CD4-positive, CD25-positive, alpha-beta regulatory T cell (primary cell): ENCODE results near the gene WBP1L. TPM values are rescaled to one million over a fixed set of nuclear protein-coding genes. Genes with fewer than 3 reads are reported as not detected.

ENCODE experiments used
- ATAC-seq, 2 donors: fragments of 150-1000 bp; cut with Tn5 transposase; one replicate each; pipeline ENCODE4 v1.10.0; 2021; ENCODE audit warnings: low read depth in 2 of 2, moderate number of reproducible peaks in 2 of 2, moderate library complexity in 1 of 2
- DNase-seq, 3 donors: peaks; one replicate each; pipeline versions ENCODE4 v3.0.0 to v3.0.0-alpha.2; 2012 to 2022; ENCODE audit warnings: mixed read lengths in 1 of 3
- H3K27ac ChIP-seq: one replicate; pipeline ENCODE4 v1.7.0; 2013; ENCODE audit warnings: mild to moderate bottlenecking, low read length; ENCODE audit not compliant: insufficient read depth, poor library complexity, severe bottlenecking
- H3K27me3 ChIP-seq: one replicate; pipeline ENCODE4 v1.7.0; 2013; ENCODE audit warnings: low read length; ENCODE audit not compliant: control insufficient read depth, insufficient read depth
- H3K36me3 ChIP-seq: one replicate; pipeline ENCODE4 v1.7.0; 2013; ENCODE audit warnings: mild to moderate bottlenecking, low read length, moderate library complexity; ENCODE audit not compliant: control insufficient read depth, insufficient read depth
- H3K4me1 ChIP-seq: 2 replicates; pipeline ENCODE4 v1.7.0; 2013; ENCODE audit warnings: mild to moderate bottlenecking, low read length; ENCODE audit not compliant: insufficient read depth, control insufficient read depth, poor library complexity, severe bottlenecking
- H3K4me3 ChIP-seq: one replicate; pipeline ENCODE4 v1.7.0; 2013; ENCODE audit warnings: low read depth, mild to moderate bottlenecking, low read length, moderate library complexity
- H3K9me3 ChIP-seq, 2 experiments: 1 replicate in 1 of 2; 2 replicates in 1 of 2; pipeline ENCODE4 v1.7.0; 2013; ENCODE audit warnings: low read length in 2 of 2, mild to moderate bottlenecking in 1 of 2, moderate library complexity in 1 of 2; ENCODE audit not compliant: control insufficient read depth in 2 of 2
- H3K27ac Mint-ChIP-seq, 3 donors: one replicate each; pipeline ENCODE4 v1.8.0; 2020 to 2022; ENCODE audit warnings: mild to moderate bottlenecking in 3 of 3, mixed read lengths in 3 of 3, moderate library complexity in 2 of 3
- H3K27me3 Mint-ChIP-seq: one replicate; pipeline ENCODE4 v1.8.0; 2022; ENCODE audit warnings: mild to moderate bottlenecking, mixed read lengths
- H3K36me3 Mint-ChIP-seq: one replicate; pipeline ENCODE4 v1.8.0; 2020; ENCODE audit warnings: mixed read lengths
- H3K4me1 Mint-ChIP-seq, 4 donors: one replicate each; pipeline ENCODE4 v1.8.0; 2020 to 2022; ENCODE audit warnings: mixed read lengths in 4 of 4, mild to moderate bottlenecking in 1 of 4
- H3K4me3 Mint-ChIP-seq, 4 donors: one replicate each; pipeline ENCODE4 v1.8.0; 2020 to 2022; ENCODE audit warnings: mild to moderate bottlenecking in 4 of 4, mixed read lengths in 4 of 4, moderate library complexity in 3 of 4
- H3K9me3 Mint-ChIP-seq, 7 donors: one replicate each; pipeline ENCODE4 v1.8.0; 2020 to 2022; ENCODE audit warnings: mixed read lengths in 7 of 7, mild to moderate bottlenecking in 3 of 7, moderate library complexity in 2 of 7
- polyA plus RNA-seq, 4 donors: library from polyadenylated mRNA; unstranded; fragments of 300-500 nt; fragmentation: Illumina TruSeq; gene quantifications; one replicate each; pipeline ENCODE4 v1.2.3, GENCODE V29; 2021
- total RNA-seq: library from RNA; stranded (reverse); gene quantifications from one replicate; pipeline ENCODE4 v1.2.3, GENCODE V29; 2022

The WBP1L gene
- total and polyA plus RNA-seq, 5 donors from 2014 or later, result 26.9 to 38.5 (median 28.2) TPM

GRCh38 chr10:102822222-102822621 lies 78.5 kb downstream of the WBP1L start:
- Histone ChIP-seq H3K9me3 (no peaks in the 10 kb centered on the region), H3K27ac (no peak overlapping the region), H3K36me3 (no peaks in the 10 kb centered on the region), H3K4me3 (no peak overlapping the region), H3K27me3 (no peaks in the 10 kb centered on the region), H3K4me1 (no peaks in the 10 kb centered on the region)
- H3K4me3 Mint-ChIP-seq, result no peak overlapping the region
- no peaks in the 10 kb centered on the region for H3K36me3 Mint-ChIP-seq
- DNase-seq (no peak), ATAC-seq (no peak)
- H3K27me3 Mint-ChIP-seq, result no peaks in the 10 kb centered on the region
- peaks cover 0 to 1% (median 0%) of the 10 kb centered on the region in 7 donors for H3K9me3 Mint-ChIP-seq
- H3K4me1 Mint-ChIP-seq, result no peaks in the 10 kb centered on the region
- H3K27ac Mint-ChIP-seq, result no peak overlapping the region

GRCh38 chr10:102824664-102825063 lies 80.9 kb downstream of the WBP1L start:
- Histone ChIP-seq H3K4me3 (no peak overlapping the region), H3K9me3 (no peaks in the 10 kb centered on the region), H3K36me3 (no peaks in the 10 kb centered on the region), H3K27me3 (no peaks in the 10 kb centered on the region), H3K4me1 (no peaks in the 10 kb centered on the region), H3K27ac (no peak overlapping the region)
- DNase-seq (no peak), ATAC-seq (no peak)
- no peaks in the 10 kb centered on the region for H3K27me3 Mint-ChIP-seq
- no peak overlapping the region for H3K4me3 Mint-ChIP-seq
- H3K36me3 Mint-ChIP-seq, result no peaks in the 10 kb centered on the region
- no peaks in the 10 kb centered on the region for H3K4me1 Mint-ChIP-seq
- peaks cover 0 to 1% (median 0%) of the 10 kb centered on the region in 7 donors for H3K9me3 Mint-ChIP-seq
- no peak overlapping the region for H3K27ac Mint-ChIP-seq

- no peaks in the 10 kb centered on the region for H3K27me3 ChIP-seq
- H3K27ac ChIP-seq, result no peak overlapping the region
- ATAC-seq (no peak), DNase-seq (no peak)
- no peaks in the 10 kb centered on the region for H3K9me3 ChIP-seq
- H3K27me3 Mint-ChIP-seq, result peaks cover 4% of the 10 kb centered on the region
- no peaks in the 10 kb centered on the region for H3K36me3 Mint-ChIP-seq
- no peaks in the 10 kb centered on the region for H3K36me3 ChIP-seq
- H3K27ac Mint-ChIP-seq, result no peak overlapping the region
- no peak overlapping the region for H3K4me3 Mint-ChIP-seq
- H3K9me3 Mint-ChIP-seq, result peaks cover 0 to 1% (median 0%) of the 10 kb centered on the region in 7 donors
- H3K4me1 Mint-ChIP-seq, result no peaks in the 10 kb centered on the region
- no peaks in the 10 kb centered on the region for H3K4me1 ChIP-seq
- H3K4me3 ChIP-seq, result no peak overlapping the region
Measured at GRCh38 chr10:102826148-102826796, 82.5 kb downstream of the WBP1L start.

- Histone ChIP-seq H3K4me1 (no peaks in the 10 kb centered on the region), H3K27me3 (no peaks in the 10 kb centered on the region), H3K4me3 (no peak overlapping the region), H3K36me3 (no peaks in the 10 kb centered on the region), H3K9me3 (no peaks in the 10 kb centered on the region), H3K27ac (no peak overlapping the region)
- Mint-ChIP-seq H3K4me1 (no peaks in the 10 kb centered on the region), H3K27ac (no peak overlapping the region), H3K4me3 (no peak overlapping the region), H3K27me3 (peaks cover 8% of the 10 kb centered on the region), H3K9me3 (peaks cover 0 to 1% (median 0%) of the 10 kb centered on the region in 7 donors), H3K36me3 (no peaks in the 10 kb centered on the region)
- DNase-seq (no peak), ATAC-seq (no peak)
Measured at GRCh38 chr10:102827597-102827975, 83.8 kb downstream of the WBP1L start.

- Histone ChIP-seq H3K27ac (no peak overlapping the region), H3K4me3 (no peak overlapping the region), H3K36me3 (no peaks in the 10 kb centered on the region), H3K4me1 (no peaks in the 10 kb centered on the region), H3K27me3 (no peaks in the 10 kb centered on the region), H3K9me3 (no peaks in the 10 kb centered on the region)
- H3K4me1 Mint-ChIP-seq, result peaks cover 0 to 2% (median 0%) of the 10 kb centered on the region in 4 donors
- no peaks in the 10 kb centered on the region for H3K36me3 Mint-ChIP-seq
- DNase-seq (no peak), ATAC-seq (no peak)
- H3K4me3 Mint-ChIP-seq, result no peak overlapping the region
- no peak overlapping the region for H3K27ac Mint-ChIP-seq
- peaks cover 0 to 1% (median 0%) of the 10 kb centered on the region in 7 donors for H3K9me3 Mint-ChIP-seq
- peaks cover 19% of the 10 kb centered on the region for H3K27me3 Mint-ChIP-seq
Measured at GRCh38 chr10:102831322-102832071, 87.7 kb downstream of the WBP1L start.

- Mint-ChIP-seq H3K4me3 (no peak overlapping the region), H3K4me1 (peaks cover 0 to 2% (median 0%) of the 10 kb centered on the region in 4 donors), H3K9me3 (peaks cover 0 to under 1% (median 0%) of the 10 kb centered on the region in 7 donors), H3K27me3 (peaks cover 21% of the 10 kb centered on the region), H3K36me3 (no peaks in the 10 kb centered on the region), H3K27ac (no peak overlapping the region)
- DNase-seq (no peak), ATAC-seq (no peak)
- Histone ChIP-seq H3K27me3 (no peaks in the 10 kb centered on the region), H3K27ac (no peak overlapping the region), H3K9me3 (no peaks in the 10 kb centered on the region), H3K36me3 (no peaks in the 10 kb centered on the region), H3K4me1 (no peaks in the 10 kb centered on the region), H3K4me3 (no peak overlapping the region)
Measured at GRCh38 chr10:102832248-102832647, 88.5 kb downstream of the WBP1L start.

- H3K27me3 Mint-ChIP-seq, result peaks cover 29% of the 10 kb centered on the region
- H3K9me3 Mint-ChIP-seq, result peaks cover 0 to 8% (median 0%) of the 10 kb centered on the region in 7 donors
- H3K36me3 ChIP-seq, result no peaks in the 10 kb centered on the region
- ATAC-seq (no peak), DNase-seq (no peak)
- H3K27ac Mint-ChIP-seq, result no peak overlapping the region
- H3K27ac ChIP-seq, result no peak overlapping the region
- H3K4me3 Mint-ChIP-seq, result no peak overlapping the region
- no peaks in the 10 kb centered on the region for H3K9me3 ChIP-seq
- peaks cover 1% of the 10 kb centered on the region for H3K36me3 Mint-ChIP-seq
- H3K4me3 ChIP-seq, result no peak overlapping the region
- H3K4me1 ChIP-seq, result no peaks in the 10 kb centered on the region
- peaks cover 0 to 2% (median 0%) of the 10 kb centered on the region in 4 donors for H3K4me1 Mint-ChIP-seq
- no peaks in the 10 kb centered on the region for H3K27me3 ChIP-seq
Measured at GRCh38 chr10:102832987-102833386, 89.2 kb downstream of the WBP1L start.
